ENCODE data around the gene ETF1.

DNA sequence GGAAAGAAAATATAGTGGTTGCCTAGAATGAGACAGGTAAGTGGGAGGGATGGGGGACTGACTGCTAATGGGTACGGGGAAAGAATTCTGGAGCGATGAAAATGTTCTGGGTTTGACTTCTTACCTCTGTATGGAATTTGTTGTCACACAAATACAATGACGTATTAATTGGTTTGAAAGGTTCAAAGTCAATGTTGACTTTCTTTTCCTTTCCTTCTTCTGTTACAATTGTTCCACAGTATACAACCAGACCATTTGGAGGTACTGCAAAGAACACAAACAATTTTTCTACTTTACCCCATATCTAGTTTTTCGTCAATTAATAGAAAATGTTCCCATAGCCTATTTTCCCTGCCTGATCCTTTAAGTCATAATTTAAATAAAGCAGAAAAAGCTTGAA, 25.6 kb downstream of the ETF1 start:
- TF ChIP-seq GATA2 (IDR thresholded peaks at IDR 0.05; ENCODE audit: low read depth, low read length) (no peak), GATA3 (IDR thresholded peaks at IDR 0.05; ENCODE audit: low read depth, low read length) (no peak)

Measured in SH-SY5Y (cell line).